ENCODE data around the gene BMPR1A.

The BMPR1A gene

DNA sequence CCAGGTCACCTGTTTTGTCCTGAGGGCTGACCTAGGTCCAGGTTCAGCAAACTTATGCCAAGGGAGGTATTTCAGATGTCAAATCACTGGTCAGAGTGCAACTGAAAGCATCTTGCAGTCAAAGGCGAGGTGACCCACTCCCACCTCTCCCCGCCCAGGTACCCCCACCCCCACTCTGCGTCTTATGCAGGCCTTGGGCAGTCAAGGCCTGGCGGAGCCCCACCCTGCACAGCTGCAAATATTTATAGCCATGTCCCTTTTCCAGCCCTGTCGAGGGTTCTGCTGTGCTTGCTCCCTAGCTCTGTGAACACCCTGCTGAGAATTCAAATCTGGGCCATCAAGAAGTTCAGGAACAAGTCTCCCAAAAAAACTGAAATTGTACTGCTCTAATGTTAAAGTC lies 40.6 kb upstream of the BMPR1A start:
- no CpG with 5 or more reads among the region's 5 CpGs for WGBS (ENCODE audit: extremely low coverage, insufficient coverage, low lambda C conversion rate)
- H3K36me3 ChIP-seq (ENCODE audit: control insufficient read depth, insufficient read depth, low read length) = no peaks in the 10 kb centered on the region
- H3K79me1 ChIP-seq (ENCODE audit: low read length) = no peaks in the 10 kb centered on the region
- no peak overlapping the region for H3K23ac ChIP-seq (ENCODE audit: low read length)
- H3K4ac ChIP-seq (ENCODE audit: low read depth, low read length) = no peak overlapping the region
- H3K27me3 ChIP-seq (ENCODE audit: insufficient read depth, low read length, poor library complexity) = no peaks in the 10 kb centered on the region
- H3K27ac ChIP-seq (ENCODE audit: low read depth, low read length) = no peak overlapping the region
- no peak overlapping the region for H2BK15ac ChIP-seq (replicated peaks; ENCODE audit: low read depth)
- H3K4me3 ChIP-seq (ENCODE audit: low read length) = no peak overlapping the region
- no peak overlapping the region for H3K18ac ChIP-seq (ENCODE audit: low read length)
- no peak overlapping the region for H2AK5ac ChIP-seq (ENCODE audit: low read length)
- H4K5ac ChIP-seq (ENCODE audit: low read length) = no peak overlapping the region
- no peak overlapping the region for H3K56ac ChIP-seq (ENCODE audit: low read length)
- H3K4me2 ChIP-seq (ENCODE audit: low read length) = no peak overlapping the region
- peaks cover 8% of the 10 kb centered on the region for H3K4me1 ChIP-seq (ENCODE audit: control insufficient read depth, low read depth, low read length)
- no peak for DNase-seq
- H4K8ac ChIP-seq (ENCODE audit: low read depth, low read length) = no peak overlapping the region
- H3K9ac ChIP-seq (ENCODE audit: low read length) = no peak overlapping the region
- H2BK120ac ChIP-seq (ENCODE audit: low read depth, low read length) = no peak overlapping the region
- no peak overlapping the region for H2BK5ac ChIP-seq (ENCODE audit: low read length)
- H3K79me2 ChIP-seq (ENCODE audit: control insufficient read depth, insufficient read depth, low read length) = no peaks in the 10 kb centered on the region

DNA sequence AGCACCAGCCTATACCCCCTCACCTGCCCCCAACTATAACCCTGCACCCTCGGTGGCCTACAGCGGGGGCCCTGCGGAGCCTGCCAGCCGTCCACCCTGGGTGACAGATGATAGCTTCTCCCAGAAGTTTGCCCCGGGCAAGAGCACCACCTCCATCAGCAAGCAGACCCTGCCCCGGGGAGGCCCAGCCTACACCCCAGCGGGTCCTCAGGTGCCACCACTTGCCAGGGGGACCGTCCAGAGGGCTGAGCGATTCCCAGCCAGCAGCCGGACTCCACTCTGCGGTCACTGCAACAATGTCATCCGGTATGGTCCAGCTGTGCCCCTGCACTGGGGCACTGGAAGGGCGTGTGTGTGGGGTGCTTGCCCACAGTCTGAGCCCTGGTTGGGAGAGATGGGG lies 40.0 kb upstream of the BMPR1A start:
- Histone ChIP-seq H3K56ac (ENCODE audit: low read length) (no peak overlapping the region), H2AK5ac (ENCODE audit: low read length) (no peak overlapping the region), H2BK15ac (replicated peaks; ENCODE audit: low read depth) (no peak overlapping the region), H3K27me3 (ENCODE audit: insufficient read depth, low read length, poor library complexity) (no peaks in the 10 kb centered on the region), H2BK120ac (ENCODE audit: low read depth, low read length) (no peak overlapping the region), H3K79me1 (ENCODE audit: low read length) (no peaks in the 10 kb centered on the region), H3K4me3 (ENCODE audit: low read length) (no peak overlapping the region), H4K5ac (ENCODE audit: low read length) (no peak overlapping the region), H3K36me3 (ENCODE audit: control insufficient read depth, insufficient read depth, low read length) (no peaks in the 10 kb centered on the region), H2BK5ac (ENCODE audit: low read length) (no peak overlapping the region), H3K79me2 (ENCODE audit: control insufficient read depth, insufficient read depth, low read length) (no peaks in the 10 kb centered on the region), H3K18ac (ENCODE audit: low read length) (no peak overlapping the region), H3K4ac (ENCODE audit: low read depth, low read length) (no peak overlapping the region), H4K8ac (ENCODE audit: low read depth, low read length) (no peak overlapping the region), H3K4me2 (ENCODE audit: low read length) (no peak overlapping the region), H3K4me1 (ENCODE audit: control insufficient read depth, low read depth, low read length) (peaks cover 9% of the 10 kb centered on the region), H3K9ac (ENCODE audit: low read length) (no peak overlapping the region), H3K23ac (ENCODE audit: low read length) (no peak overlapping the region), H3K27ac (ENCODE audit: low read depth, low read length) (no peak overlapping the region)
- no peak for DNase-seq
- no CpG with 5 or more reads among the region's 13 CpGs for WGBS (ENCODE audit: extremely low coverage, insufficient coverage, low lambda C conversion rate)

DNA sequence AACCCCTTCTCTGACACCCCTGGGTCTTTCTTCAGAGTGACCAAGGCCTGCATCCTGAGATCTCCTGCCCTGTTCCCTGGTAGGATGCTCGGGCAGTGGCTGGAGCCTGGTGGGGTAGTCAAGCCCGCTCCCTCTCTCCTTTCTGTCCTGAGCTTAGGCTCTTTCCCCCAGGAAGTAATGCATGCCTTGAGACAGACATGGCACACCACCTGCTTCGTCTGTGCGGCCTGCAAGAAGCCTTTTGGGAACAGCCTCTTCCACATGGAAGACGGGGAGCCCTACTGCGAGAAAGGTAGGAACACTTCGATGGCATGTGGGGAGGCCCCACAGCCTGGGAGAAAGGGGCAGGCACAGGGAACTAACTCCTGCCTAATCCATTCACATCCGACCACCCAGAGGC lies 37.9 kb upstream of the BMPR1A start:
- H3K27me3 ChIP-seq (ENCODE audit: insufficient read depth, low read length, poor library complexity) = no peaks in the 10 kb centered on the region
- H3K23ac ChIP-seq (ENCODE audit: low read length) = no peak overlapping the region
- no peak overlapping the region for H2AK5ac ChIP-seq (ENCODE audit: low read length)
- H3K18ac ChIP-seq (ENCODE audit: low read length) = no peak overlapping the region
- H3K4me2 ChIP-seq (ENCODE audit: low read length) = no peak overlapping the region
- no peak overlapping the region for H2BK120ac ChIP-seq (ENCODE audit: low read depth, low read length)
- H3K36me3 ChIP-seq (ENCODE audit: control insufficient read depth, insufficient read depth, low read length) = no peaks in the 10 kb centered on the region
- H3K79me2 ChIP-seq (ENCODE audit: control insufficient read depth, insufficient read depth, low read length) = no peaks in the 10 kb centered on the region
- no peak overlapping the region for H3K4ac ChIP-seq (ENCODE audit: low read depth, low read length)
- DNase-seq = no peak
- H2BK5ac ChIP-seq (ENCODE audit: low read length) = no peak overlapping the region
- WGBS (ENCODE audit: extremely low coverage, insufficient coverage, low lambda C conversion rate) = no CpG with 5 or more reads among the region's 8 CpGs
- H3K4me3 ChIP-seq (ENCODE audit: low read length) = no peak overlapping the region
- no peak overlapping the region for H2BK15ac ChIP-seq (replicated peaks; ENCODE audit: low read depth)
- H4K8ac ChIP-seq (ENCODE audit: low read depth, low read length) = no peak overlapping the region
- H3K4me1 ChIP-seq (ENCODE audit: control insufficient read depth, low read depth, low read length) = peaks cover 8% of the 10 kb centered on the region
- no peak overlapping the region for H3K56ac ChIP-seq (ENCODE audit: low read length)
- no peak overlapping the region for H3K9ac ChIP-seq (ENCODE audit: low read length)
- no peak overlapping the region for H3K27ac ChIP-seq (ENCODE audit: low read depth, low read length)
- H4K5ac ChIP-seq (ENCODE audit: low read length) = no peak overlapping the region
- no peaks in the 10 kb centered on the region for H3K79me1 ChIP-seq (ENCODE audit: low read length)

DNA sequence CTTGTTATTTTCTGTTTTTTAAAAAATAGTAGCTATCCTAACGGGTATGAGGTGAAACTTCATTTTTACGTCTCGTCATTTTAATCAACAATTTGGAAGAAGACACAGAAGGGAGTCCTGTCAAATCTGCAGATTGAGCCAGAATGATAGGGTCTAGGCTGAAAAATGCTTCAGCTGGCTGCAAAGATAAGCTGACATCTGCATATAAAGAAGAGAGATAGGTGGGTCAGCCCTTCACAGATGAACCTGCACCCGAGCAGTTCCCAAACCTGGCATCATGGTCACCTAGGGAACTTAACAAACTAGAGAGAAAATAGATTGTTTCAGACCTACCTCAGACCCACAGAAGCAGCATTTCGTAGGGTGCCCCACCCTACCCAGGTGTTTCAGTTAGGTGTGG lies 35.2 kb upstream of the BMPR1A start:
- Histone ChIP-seq H3K27me3 (ENCODE audit: insufficient read depth, low read length, poor library complexity) (no peaks in the 10 kb centered on the region), H3K36me3 (ENCODE audit: control insufficient read depth, insufficient read depth, low read length) (no peaks in the 10 kb centered on the region), H3K79me1 (ENCODE audit: low read length) (no peaks in the 10 kb centered on the region), H4K8ac (ENCODE audit: low read depth, low read length) (no peak overlapping the region), H3K4me3 (ENCODE audit: low read length) (no peak overlapping the region), H3K4me1 (ENCODE audit: control insufficient read depth, low read depth, low read length) (peaks cover 4% of the 10 kb centered on the region), H3K9ac (ENCODE audit: low read length) (no peak overlapping the region), H3K23ac (ENCODE audit: low read length) (no peak overlapping the region), H3K18ac (ENCODE audit: low read length) (no peak overlapping the region), H2BK120ac (ENCODE audit: low read depth, low read length) (no peak overlapping the region), H3K79me2 (ENCODE audit: control insufficient read depth, insufficient read depth, low read length) (no peaks in the 10 kb centered on the region), H3K4ac (ENCODE audit: low read depth, low read length) (no peak overlapping the region), H2AK5ac (ENCODE audit: low read length) (no peak overlapping the region), H2BK15ac (replicated peaks; ENCODE audit: low read depth) (no peak overlapping the region), H4K5ac (ENCODE audit: low read length) (no peak overlapping the region), H3K27ac (ENCODE audit: low read depth, low read length) (no peak overlapping the region), H3K4me2 (ENCODE audit: low read length) (no peak overlapping the region), H3K56ac (ENCODE audit: low read length) (no peak overlapping the region), H2BK5ac (ENCODE audit: low read length) (no peak overlapping the region)
- WGBS (ENCODE audit: extremely low coverage, insufficient coverage, low lambda C conversion rate) = no CpG with 5 or more reads among the region's 5 CpGs
- DNase-seq = peak; percentile 57

DNA sequence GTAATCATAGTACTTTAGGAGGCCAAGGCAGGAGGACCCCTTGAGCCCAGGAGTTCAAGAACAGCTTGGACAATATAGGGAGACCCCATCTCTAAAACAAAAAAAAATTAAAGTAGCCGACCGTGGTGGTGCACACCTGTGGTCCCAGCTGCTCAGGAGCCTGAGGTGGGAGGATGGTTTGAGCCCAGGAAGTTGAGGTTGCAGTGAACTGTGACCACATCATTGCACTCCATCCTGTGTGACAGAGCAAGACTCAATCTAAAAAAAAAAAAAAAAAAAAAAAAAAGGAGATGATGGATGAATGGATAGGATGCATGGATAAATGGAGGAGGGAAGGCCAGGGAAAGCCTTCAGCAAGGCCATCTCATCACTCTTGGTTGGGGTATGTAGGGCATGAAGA lies 33.4 kb upstream of the BMPR1A start:
- no CpG with 5 or more reads among the region's 2 CpGs for WGBS (ENCODE audit: extremely low coverage, insufficient coverage, low lambda C conversion rate)
- H2BK120ac ChIP-seq (ENCODE audit: low read depth, low read length) = no peak overlapping the region

DNA sequence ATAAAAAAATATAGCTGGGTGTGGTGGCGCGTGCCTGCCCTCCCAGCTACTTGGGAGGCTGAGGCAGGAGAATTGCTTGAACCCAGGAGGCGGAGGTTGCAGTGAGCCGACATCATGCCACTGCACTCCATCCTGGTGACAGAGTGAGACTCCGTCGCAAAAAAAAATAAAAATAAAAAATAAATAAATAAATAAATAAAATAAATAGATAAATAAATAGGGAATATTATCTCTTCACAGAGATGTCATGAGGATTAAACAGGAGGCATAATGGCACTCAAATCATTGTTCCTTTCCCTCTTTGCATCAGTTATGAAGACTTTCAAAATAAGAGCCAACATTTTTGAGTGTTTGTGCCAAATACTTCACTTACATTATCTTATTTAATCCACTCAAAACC lies 32.0 kb upstream of the BMPR1A start:
- Histone ChIP-seq H3K23ac (ENCODE audit: low read length) (no peak overlapping the region), H2BK15ac (replicated peaks; ENCODE audit: low read depth) (no peak overlapping the region), H3K4me1 (ENCODE audit: control insufficient read depth, low read depth, low read length) (peaks cover 4% of the 10 kb centered on the region), H3K9ac (ENCODE audit: low read length) (no peak overlapping the region), H3K79me2 (ENCODE audit: control insufficient read depth, insufficient read depth, low read length) (no peaks in the 10 kb centered on the region), H2BK120ac (ENCODE audit: low read depth, low read length) (no peak overlapping the region), H3K79me1 (ENCODE audit: low read length) (no peaks in the 10 kb centered on the region), H4K8ac (ENCODE audit: low read depth, low read length) (no peak overlapping the region), H3K56ac (ENCODE audit: low read length) (no peak overlapping the region), H3K4me3 (ENCODE audit: low read length) (no peak overlapping the region), H3K27me3 (ENCODE audit: insufficient read depth, low read length, poor library complexity) (no peaks in the 10 kb centered on the region), H3K36me3 (ENCODE audit: control insufficient read depth, insufficient read depth, low read length) (no peaks in the 10 kb centered on the region), H2BK5ac (ENCODE audit: low read length) (no peak overlapping the region), H2AK5ac (ENCODE audit: low read length) (no peak overlapping the region), H3K4me2 (ENCODE audit: low read length) (no peak overlapping the region), H3K18ac (ENCODE audit: low read length) (no peak overlapping the region), H4K5ac (ENCODE audit: low read length) (no peak overlapping the region), H3K4ac (ENCODE audit: low read depth, low read length) (no peak overlapping the region), H3K27ac (ENCODE audit: low read depth, low read length) (no peak overlapping the region)
- WGBS (ENCODE audit: extremely low coverage, insufficient coverage, low lambda C conversion rate) = no CpG with 5 or more reads among the region's 6 CpGs
- DNase-seq = no peak

More for the DNA sequence above, 33.4 kb upstream of the BMPR1A start:
- no peak overlapping the region for H3K4me3 ChIP-seq (ENCODE audit: low read length)
- H3K18ac ChIP-seq (ENCODE audit: low read length) = no peak overlapping the region
- H3K4me1 ChIP-seq (ENCODE audit: control insufficient read depth, low read depth, low read length) = peaks cover 4% of the 10 kb centered on the region
- H4K8ac ChIP-seq (ENCODE audit: low read depth, low read length) = no peak overlapping the region
- no peaks in the 10 kb centered on the region for H3K27me3 ChIP-seq (ENCODE audit: insufficient read depth, low read length, poor library complexity)
- H3K4ac ChIP-seq (ENCODE audit: low read depth, low read length) = no peak overlapping the region
- H3K36me3 ChIP-seq (ENCODE audit: control insufficient read depth, insufficient read depth, low read length) = no peaks in the 10 kb centered on the region
- H3K4me2 ChIP-seq (ENCODE audit: low read length) = no peak overlapping the region
- no peak overlapping the region for H3K23ac ChIP-seq (ENCODE audit: low read length)
- H2BK5ac ChIP-seq (ENCODE audit: low read length) = no peak overlapping the region
- H3K27ac ChIP-seq (ENCODE audit: low read depth, low read length) = no peak overlapping the region
- no peak overlapping the region for H2BK15ac ChIP-seq (replicated peaks; ENCODE audit: low read depth)
- no peak overlapping the region for H2AK5ac ChIP-seq (ENCODE audit: low read length)
- DNase-seq = no peak
- H3K79me2 ChIP-seq (ENCODE audit: control insufficient read depth, insufficient read depth, low read length) = no peaks in the 10 kb centered on the region
- no peak overlapping the region for H4K5ac ChIP-seq (ENCODE audit: low read length)
- no peak overlapping the region for H3K56ac ChIP-seq (ENCODE audit: low read length)
- H3K79me1 ChIP-seq (ENCODE audit: low read length) = no peaks in the 10 kb centered on the region
- no peak overlapping the region for H3K9ac ChIP-seq (ENCODE audit: low read length)
